Measurements from ENCODE around the gene CSTF1.

Gene CSTF1

DNA sequence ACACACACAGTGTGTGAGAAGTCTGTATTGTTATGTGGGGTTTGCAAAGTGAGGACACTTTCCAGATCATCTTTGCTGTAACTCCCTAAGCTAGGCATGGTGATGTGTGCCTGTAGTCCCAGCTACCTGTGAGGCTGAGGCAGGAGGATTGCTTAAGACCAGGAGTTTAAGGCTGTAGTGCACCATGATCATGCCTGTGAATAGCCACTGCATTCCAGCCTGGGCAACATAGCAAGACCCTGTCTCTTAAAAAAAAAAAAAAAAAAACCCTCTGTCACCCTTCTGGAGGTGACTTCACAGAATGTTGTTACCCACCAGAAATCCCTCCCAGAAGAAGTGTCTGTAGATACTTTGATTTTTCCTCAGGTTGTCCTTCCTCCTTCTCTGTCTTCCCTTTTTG is 34.5 kb downstream of the CSTF1 start:
- no peak for DNase-seq (ENCODE audit: low read depth in 2 of 3, low spot score in 1 of 3)

DNA sequence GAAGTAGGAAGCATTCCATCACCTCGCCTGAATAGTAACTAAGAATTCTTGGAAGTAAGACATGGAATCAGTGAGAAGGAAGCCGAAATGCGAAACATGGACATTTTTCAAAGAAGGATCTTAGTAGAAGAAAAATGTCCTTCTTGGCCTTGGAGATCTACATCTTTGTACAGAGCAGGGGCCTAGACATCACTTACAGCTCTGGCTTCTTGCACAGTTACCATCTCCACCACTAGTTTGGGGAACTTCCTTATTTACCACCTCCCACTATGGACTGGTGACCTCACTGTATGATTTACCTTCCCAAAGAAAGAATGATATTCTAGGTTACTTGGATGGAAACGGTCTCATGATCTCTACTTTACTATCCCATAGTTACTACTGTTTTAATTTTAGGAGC is 35.4 kb downstream of the CSTF1 start:
- no peak for DNase-seq (ENCODE audit: low read depth in 2 of 3, low spot score in 1 of 3)

DNA sequence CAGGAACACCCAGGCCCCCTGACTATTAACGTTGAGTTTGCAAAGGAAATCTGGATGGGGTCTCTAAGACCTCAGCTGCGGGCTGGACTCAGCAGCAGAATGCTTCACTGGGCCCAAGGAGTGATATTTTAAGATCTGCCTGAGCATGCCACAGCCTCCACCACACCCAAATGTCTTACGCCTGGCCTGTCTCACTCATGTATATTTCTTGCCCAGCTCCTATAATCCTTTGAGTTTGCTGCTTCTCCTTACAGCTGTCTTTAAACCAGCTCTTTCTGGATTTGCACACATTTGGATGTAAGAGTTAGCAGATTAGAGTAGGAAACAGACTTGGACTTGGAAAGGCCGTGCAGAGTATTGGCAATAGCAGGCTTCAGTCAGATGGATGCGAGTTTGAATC is 36.0 kb downstream of the CSTF1 start:
- no peak for DNase-seq (ENCODE audit: low read depth in 2 of 3, low spot score in 1 of 3)

DNA sequence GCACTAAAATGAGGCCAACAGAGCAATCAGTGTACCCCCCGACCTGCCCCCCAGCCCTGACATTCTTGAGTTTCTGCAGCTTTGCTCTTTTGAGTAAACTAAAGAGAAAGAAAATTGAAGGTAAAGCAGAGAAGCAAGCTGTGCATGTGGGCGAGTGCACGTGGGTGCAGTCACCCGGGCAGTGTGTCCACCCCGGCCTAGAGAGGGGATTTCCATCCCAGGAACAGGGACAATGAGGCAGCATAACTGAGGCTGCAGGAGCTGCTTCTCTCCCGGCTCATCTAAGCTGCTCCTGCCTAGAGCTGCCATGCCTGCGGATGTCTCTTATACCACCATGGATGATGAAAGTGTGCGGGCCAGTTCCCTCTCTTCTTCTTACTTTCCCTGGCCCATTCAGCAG is 36.4 kb downstream of the CSTF1 start:
- DNase-seq (ENCODE audit: low read depth in 2 of 3, low spot score in 1 of 3) = no peak

DNA sequence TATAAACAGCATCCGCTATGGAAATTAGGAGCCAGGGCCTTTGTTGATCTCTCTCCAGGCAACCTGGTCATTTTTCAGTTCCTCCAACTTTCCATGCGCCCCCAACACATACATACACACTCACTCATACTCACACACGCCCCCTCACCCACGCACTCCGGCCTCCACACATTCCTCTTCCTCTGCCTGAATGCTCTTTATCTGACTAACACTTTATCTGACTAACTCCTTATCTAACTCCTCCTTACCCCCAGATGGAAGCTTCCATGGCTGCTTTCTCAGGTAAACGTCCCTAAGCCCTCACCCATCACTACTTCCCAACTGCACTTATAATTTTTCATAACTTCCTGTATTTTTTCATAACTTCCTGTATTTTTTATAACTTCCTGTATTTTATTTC is 37.1 kb downstream of the CSTF1 start:
- no peak for DNase-seq (ENCODE audit: low read depth in 2 of 3, low spot score in 1 of 3)

DNA sequence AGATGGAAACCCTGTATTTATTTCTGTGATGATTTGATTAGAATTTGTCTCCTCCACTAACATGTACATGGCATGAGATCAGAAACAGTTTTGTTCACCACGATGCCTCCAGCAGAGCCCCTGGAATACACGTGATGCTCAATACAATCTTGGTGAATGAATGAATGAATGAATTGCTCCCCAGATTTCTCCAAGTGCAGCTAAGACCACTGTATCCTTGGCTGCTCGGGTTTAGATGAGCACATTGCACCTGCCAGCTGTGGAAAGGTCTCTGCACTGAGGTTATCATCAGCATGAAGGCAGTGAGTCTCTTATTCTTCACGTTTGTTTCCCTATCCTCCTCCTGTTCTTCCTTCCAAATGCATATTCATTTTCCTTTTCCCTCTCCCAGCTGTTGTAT is 37.5 kb downstream of the CSTF1 start:
- DNase-seq (ENCODE audit: low read depth in 2 of 3, low spot score in 1 of 3) = no peak

DNA sequence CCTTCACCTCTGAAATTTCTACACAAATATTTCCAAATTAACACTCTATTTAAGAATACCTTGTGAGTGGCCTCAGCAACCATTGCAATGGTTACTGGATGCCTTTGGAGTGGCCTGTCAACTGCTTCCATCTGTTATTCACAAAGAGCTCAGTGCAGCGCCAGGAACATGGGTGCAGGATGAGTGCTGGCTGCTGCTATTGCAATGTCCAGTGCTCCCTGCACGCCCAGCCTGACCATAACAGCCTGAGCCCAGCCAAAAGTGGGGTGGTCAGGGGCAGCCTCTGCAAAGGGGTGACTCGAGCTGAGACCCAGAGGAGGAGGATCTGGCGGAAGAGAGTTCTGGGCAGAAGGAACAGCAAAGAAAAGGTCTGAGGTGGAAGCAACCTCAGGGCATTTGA is 38.0 kb downstream of the CSTF1 start:
- no peak for DNase-seq (ENCODE audit: low read depth in 2 of 3, low spot score in 1 of 3)

DNA sequence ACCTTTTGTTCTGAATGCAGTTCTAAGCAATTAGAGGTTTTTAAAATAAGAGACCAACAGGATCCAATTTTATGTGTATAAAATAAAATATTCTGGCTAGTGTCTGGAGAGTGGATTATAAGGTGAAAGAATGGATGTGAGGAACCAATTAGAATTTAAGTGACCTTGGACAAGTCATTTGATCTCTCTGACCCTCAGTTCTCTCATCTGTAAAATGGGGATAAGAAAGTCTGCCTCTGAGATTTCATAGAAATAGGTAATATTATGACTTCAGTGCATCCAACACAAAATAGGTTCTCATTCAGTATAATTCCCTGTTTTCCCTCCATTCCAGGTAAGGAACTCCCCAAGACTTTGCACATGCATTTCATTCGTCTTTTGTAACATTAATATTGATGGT is 38.5 kb downstream of the CSTF1 start:
- no peak for DNase-seq (ENCODE audit: low read depth in 2 of 3, low spot score in 1 of 3)

DNA sequence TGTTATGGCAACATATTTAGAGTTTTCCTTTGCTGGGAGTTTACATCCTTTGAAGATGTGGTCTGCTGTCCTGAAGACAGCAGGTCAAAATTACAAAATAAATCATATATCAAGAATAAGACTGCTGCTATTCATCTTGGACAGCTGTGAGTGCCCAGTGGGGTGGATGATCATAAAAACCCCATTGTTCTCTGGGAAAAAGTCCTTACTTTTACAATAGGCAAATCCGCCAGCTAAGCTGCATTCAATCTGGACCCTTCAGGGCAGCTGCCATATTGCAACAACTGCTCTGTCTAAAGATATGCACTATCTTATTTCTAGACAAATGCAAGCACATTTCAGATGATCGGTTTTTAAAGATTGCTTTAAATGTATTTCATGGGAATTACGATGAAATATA is 39.0 kb downstream of the CSTF1 start:
- DNase-seq (ENCODE audit: low read depth in 2 of 3, low spot score in 1 of 3) = no peak

DNA sequence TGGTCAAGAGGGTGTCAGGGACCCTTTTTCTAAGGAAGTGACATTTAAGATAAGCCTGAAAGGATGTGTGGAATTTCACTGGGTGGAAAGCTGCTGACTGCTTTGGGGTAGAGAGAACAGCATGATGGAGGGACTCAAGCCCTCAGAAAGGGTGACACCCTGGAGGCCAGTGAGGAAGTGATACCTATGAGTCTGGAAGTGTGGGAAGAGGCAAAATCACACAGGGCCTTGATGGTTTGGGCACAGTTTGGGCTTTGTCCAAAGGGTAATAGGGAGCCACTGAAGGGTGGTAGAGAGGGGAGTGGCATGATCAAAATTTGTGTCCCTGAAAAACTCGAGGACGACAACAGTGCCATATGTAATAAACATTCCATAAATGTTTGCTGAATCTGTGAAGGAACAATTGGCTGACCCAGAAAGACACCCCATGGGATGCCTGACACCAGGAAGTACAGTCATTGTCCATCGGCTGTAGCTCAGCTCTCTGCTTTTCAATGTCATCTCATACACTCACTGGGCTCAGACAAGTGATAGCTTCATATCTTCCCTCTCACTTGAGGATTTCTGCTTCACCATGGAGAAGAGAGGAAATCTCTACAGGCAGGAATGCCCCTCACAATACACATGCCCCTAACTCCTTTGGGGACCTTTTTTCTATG is 40.9 kb downstream of the CSTF1 start:
- DNase-seq (ENCODE audit: low read depth in 2 of 3, low spot score in 1 of 3) = no peak

DNA sequence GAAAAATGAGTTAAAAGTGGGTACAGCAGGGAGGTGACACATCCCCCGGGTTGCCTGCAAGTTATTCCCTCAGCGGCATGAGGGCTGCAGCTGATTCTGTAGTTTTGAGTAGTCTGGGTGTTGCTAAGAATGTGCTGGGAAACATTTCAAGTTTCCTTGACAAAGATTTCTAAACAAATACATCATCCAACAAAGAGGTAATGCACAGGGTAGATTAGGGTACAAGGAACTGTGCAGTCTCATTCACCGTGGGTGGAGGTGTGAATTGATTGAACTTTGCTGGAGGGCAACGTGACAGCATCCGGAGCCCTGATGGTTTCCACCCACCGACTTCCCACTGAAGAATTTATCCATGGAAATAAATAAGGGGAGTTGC is 41.4 kb downstream of the CSTF1 start:
- DNase-seq (ENCODE audit: low read depth in 2 of 3, low spot score in 1 of 3) = no peak

DNA sequence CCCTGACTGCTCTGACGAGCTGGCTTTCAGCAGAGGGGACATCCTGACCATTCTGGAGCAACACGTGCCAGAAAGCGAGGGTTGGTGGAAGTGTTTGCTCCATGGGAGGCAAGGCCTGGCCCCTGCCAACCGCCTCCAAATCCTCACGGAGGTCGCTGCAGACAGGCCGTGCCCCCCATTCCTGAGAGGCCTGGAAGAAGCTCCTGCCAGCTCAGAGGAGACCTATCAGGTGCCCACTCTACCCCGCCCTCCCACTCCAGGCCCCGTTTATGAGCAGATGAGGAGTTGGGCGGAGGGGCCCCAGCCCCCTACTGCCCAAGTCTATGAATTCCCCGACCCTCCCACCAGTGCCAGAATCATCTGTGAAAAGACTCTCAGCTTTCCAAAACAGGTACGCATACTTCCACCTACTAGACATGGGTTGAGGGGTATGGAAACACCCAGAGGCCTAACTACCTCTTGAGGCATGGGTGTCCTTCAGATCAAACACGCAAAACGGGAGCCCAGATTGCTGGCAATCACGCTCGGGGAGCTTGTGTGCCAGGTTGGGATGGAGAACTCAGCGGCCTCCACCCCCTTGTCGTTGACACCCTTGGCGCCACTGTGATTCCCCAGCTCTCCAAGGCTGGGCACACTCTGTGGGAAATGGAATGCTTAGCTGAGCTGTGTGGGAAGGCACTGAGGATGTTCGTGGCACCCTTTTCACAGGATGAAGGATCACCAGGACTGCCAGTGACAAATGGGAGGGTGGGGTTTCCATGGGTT is 44.9 kb downstream of the CSTF1 start:
- no peak for DNase-seq (ENCODE audit: low read depth in 2 of 3, low spot score in 1 of 3)

DNA sequence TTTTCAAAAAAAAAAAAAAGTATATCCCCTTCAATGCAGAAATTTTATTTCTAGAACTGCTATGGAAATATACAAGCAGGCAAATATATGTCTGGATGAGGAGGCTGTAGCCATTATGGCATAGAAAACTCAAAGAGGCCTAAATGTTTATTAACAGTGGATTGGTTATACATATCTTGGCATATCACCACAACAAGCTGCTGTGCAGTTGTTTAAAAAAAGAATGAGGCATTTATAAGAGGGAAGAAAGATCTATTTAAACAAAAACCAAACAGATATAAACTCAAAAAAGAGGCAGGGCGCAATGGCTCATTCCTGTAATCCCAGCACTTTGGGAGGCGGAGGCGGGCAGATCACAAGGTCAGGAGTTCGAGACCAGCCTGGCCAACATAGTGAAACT is 45.8 kb downstream of the CSTF1 start:
- DNase-seq (ENCODE audit: low read depth in 2 of 3, low spot score in 1 of 3) = no peak

DNA sequence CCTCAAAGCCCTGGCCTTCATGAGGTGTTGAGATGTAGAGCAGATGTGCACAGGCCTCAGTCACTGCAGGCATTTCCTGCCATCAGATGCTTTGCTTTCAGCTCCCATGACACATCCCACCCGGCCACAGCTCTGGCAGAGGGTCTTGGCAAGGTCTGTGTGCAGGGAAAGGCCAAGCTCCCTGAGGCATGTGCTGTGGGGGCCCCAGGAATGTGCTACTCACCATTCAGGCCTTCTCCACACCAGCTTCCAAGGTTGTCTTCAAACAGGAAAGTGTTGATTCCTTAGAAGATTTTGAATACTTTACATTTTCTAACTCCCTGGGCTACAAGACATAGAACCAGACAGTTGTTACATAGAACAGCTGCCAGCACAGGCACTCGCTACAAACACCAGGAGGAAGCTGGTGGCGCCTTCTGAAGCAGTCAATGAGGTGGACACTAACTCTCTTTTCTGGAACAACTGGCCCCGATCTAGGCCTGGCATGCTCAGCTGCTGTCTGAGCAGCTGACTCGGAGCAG is 47.4 kb downstream of the CSTF1 start:
- DNase-seq (ENCODE audit: low read depth in 2 of 3, low spot score in 1 of 3) = no peak

DNA sequence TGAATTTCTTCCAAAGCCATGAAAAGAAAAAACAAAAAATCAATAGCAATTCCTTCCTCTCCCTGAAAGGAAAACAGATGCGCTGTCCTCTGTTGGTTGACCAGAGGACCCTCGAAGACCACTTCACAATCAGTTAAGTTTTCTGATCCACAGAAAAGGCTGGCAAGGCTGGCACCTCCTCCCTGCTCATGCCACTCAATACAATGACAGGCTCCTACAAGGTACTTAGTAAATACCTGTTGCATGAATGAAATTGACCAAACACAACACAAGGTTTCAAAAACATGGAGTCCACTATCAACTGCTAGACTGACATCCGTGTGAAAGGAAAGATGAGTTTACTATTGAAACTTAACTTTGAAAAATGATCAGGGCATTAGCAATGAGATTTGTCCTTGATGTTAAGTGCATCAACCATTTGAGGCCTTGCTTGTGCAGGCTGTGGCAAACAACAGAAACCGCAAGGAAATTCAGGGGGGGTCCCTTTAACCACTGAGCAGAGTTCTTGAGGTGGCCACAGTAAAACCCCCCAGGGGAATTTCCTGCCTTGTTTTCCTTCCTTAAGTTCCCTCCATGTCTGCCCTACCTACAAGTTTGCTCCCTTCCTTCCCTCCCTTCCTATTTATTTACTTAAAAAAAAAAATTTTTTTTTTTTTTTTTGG is 48.0 kb downstream of the CSTF1 start:
- peak; percentile 39 to 45 (median 41) for DNase-seq (ENCODE audit: low read depth in 2 of 3, low spot score in 1 of 3)

DNA sequence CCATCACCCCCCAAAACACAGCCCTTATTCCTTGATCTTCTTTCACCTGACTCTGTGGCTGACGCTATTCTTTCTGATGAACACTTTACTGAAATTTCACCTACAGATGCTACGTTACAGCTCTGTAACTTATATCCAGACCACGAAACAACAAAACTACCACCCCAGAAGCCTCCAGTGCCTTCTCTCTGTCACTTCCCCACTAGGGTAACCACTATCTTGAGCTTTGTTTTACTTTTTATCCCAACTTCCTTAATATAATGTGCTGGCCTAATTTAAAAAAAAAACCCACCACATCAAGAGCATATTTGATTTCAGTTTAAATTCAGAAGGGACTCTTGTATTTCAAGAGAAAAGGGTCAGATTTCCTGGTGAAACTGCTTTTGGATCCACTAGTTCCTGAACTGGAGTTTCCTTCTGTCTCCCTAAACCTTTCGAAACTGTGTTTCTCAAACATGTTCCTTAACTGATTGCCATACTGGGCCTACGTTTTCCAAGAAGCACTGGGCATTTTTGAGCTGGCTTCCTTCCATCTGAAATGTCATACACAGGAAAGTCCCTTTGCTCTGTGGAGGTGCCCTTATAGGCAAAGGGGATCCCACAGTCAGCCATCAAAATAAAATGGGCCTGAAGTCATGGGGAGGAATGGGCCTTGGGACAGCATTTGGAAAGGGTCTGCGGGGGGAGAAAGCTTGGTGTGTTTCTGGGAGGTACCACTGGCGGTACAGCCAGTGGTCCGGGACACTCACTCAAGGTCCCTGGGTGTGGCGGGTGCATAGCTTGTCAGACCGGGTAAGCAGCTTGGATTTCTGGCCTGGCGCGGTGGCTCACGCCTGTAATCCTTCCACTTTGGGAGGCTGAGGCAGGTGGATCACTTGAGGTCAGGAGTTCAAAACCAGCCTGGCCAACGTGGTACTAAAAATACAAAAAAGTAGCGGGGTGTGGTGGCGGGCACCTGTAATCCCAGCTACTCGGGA is 50.2 kb downstream of the CSTF1 start:
- DNase-seq (ENCODE audit: low read depth in 2 of 3, low spot score in 1 of 3) = no peak

DNA sequence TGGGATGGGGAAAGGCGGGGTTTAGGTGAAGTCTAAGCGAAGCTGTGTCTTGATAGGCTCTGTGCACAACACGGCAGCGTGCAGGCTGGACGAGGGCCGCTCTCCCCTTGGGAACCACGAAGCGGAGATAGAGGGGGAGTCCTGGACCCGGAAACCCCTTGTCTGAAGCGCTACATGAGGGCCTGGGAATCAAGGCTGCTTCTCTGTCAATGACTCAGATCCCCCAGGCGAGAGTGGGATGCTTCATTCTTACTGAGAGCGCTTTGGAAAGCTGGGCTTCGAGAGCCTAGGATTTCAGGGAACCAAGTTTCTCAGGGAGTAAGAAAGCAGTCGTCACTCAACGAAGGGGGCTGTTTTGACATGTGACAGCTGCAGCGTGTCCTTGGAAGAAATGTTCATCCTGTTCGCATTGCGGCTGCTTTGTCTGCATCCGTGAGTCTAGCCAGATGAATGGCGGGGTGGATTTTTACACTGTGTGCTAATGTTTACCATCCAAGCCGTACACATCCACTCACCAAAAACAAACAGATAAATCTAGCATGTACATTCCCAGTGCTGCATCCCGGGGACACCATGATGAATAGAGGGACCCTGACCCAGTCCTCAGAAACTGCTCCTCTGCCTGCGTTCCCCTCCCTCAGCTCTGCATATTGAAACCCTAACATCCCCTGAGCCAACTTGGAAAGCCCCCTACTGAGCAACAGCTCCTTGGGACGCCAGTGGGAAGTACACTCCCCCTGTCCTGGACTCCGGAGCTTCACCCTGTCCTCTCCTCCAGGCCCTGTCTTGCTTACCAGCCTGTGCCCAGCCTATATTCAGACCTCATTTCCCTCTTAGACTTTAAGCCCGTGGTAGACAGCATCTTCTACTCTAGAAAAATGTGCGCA is 51.5 kb downstream of the CSTF1 start:
- no peak for DNase-seq (ENCODE audit: low read depth in 2 of 3, low spot score in 1 of 3)

DNA sequence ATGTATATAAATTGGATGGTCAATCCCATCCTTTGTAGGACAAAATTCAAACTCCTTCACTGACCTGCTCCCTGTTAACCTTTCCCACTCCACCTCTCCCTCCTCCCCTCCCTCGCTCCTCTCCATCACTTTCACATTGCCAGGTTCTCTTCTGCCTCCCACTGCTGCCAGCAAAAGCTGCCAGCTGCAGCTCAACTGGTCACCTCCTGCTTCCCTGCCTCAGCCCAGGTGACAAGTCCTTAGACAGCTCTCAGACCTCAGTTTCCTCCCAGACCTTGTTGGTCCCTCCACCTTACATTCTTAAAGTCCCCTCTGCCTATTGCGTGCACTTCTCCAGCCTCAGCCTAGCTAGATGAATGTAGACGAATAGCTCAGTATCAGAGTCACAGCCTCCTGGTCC is 52.7 kb downstream of the CSTF1 start:
- DNase-seq (ENCODE audit: low read depth in 2 of 3, low spot score in 1 of 3) = no peak

DNA sequence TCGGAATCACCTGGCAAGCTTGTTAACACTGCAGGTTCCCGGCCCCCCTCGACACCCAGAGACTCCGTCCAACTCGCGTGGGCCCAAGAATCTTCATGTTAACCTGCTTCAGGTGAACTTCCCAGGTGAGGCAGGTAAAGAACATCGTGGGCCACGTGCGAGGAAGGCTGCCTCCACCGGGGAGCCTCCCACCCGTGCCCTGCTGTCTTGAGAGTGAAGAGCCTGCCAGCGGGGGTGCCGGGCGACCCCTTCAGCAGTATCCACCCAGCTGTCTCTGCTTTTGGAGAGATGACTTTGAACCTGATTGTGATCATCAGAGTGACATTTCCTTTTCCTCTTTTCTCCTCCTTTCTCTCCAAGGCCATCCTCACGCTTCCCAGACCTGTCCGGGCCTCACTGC is 53.1 kb downstream of the CSTF1 start:
- DNase-seq (ENCODE audit: low read depth in 2 of 3, low spot score in 1 of 3) = no peak

DNA sequence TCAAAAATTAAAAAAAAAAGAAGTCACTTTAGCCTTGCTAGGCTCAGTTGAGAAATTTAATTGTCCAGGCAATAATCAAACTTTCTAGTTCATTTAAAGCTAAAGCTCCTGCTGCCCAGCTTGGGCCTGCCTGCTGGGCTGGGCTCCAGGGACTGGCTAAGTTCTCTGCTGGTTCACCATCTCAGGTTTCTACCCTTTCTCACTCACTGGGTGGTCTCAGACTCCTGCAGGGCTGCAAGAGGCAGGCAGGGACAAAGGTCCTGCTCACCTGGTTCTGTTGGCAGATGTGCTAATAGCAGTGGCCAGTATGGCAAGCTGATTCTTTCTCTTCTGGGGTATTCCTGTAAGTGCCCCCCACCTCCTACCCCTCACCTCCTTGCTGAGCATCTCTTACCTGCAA is 54.8 kb downstream of the CSTF1 start:
- DNase-seq (ENCODE audit: low read depth in 2 of 3, low spot score in 1 of 3) = no peak
